Measurements from ENCODE around the gene MEOX1. TPM values are rescaled to one million over a fixed set of nuclear protein-coding genes. Genes with fewer than 3 reads are reported as not detected.

Gene MEOX1
- total and polyA plus RNA-seq, 2 of the 13 experiments (the other 11 are each of a cell fraction or from before 2014, with no cell fraction given): not detected

DNA sequence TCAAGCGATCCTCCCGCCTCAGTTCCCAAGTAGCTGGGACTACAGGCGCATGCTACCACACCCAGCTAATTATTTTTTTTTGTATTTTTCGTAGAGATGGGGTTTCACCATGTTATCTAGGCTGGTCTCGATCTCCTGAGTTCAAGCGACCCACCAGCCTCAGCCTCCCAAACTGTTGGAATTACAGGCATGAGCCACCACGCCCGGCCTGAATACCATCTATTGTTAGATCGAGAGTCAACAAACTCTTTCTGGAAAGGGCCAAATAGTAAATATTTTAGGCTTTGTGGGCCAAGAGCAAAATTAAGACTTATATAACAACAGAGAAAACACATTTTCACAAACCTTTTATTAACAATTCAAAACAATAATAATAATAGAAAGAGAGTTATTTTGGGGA, 41.6 kb downstream of the MEOX1 start (continued):
- TF ChIP-seq SOX6 (IDR thresholded peaks at IDR 0.05) (no peak), SOX6 (CRISPR knock-in tag; IDR thresholded peaks at IDR 0.05) (0 out of 2 replicates have a peak, but pooled peaks have one; percentile 12), SOX5 (CRISPR knock-in tag; IDR thresholded peaks at IDR 0.05; ENCODE audit: borderline replicate concordance) (peak; percentile 61; the same call in 1 of the 2 replicates)
- TF ChIP-seq, protein P1, sequence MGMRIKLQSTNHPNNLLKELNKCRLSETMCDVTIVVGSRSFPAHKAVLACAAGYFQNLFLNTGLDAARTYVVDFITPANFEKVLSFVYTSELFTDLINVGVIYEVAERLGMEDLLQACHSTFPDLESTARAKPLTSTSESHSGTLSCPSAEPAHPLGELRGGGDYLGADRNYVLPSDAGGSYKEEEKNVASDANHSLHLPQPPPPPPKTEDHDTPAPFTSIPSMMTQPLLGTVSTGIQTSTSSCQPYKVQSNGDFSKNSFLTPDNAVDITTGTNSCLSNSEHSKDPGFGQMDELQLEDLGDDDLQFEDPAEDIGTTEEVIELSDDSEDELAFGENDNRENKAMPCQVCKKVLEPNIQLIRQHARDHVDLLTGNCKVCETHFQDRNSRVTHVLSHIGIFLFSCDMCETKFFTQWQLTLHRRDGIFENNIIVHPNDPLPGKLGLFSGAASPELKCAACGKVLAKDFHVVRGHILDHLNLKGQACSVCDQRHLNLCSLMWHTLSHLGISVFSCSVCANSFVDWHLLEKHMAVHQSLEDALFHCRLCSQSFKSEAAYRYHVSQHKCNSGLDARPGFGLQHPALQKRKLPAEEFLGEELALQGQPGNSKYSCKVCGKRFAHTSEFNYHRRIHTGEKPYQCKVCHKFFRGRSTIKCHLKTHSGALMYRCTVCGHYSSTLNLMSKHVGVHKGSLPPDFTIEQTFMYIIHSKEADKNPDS (CRISPR knock-in tag; IDR thresholded peaks at IDR 0.05): no peak

DNA sequence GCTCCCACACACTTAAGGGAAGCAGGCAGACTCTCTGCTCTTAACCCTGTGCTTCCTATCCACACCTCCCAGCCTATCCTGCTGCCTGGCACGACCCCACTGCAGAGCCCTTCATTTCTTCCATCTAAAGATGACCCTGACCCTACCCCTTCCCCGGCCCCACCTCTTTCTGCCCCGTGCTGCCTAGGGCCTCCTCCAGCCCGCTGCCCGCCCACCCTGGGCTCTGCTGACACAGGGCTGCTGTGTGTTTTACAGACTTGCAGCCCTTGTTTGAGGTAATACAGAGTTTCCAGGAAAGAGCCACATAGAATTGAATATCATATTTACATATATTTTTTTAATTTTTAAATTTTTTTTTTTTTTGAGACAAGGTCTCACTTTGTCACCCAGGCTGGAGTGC, 42.0 kb downstream of the MEOX1 start:
- 7% methylated on average over 5 of the region's 5 CpGs for WGBS (ENCODE audit: low lambda C conversion rate)
- intact Hi-C loops (cut with micrococcal nuclease; ENCODE audit: unreplicated experiment): loop anchor here (5.0 kb wide), 1 partner anchor 48 kb away; no protein-coding TSS in a partner anchor
- no peak overlapping the region for H3K27ac ChIP-seq (ENCODE audit: extremely low read length, insufficient read depth, low read length)
- TF ChIP-seq RELA (CRISPR knock-in tag; IDR thresholded peaks at IDR 0.05): no peak
- no peak for TF ChIP-seq ZNF703 (CRISPR knock-in tag; IDR thresholded peaks at IDR 0.05; ENCODE audit: borderline replicate concordance)
- TF ChIP-seq RBM39 (IDR thresholded peaks at IDR 0.05; ENCODE audit: low read depth, low read length, poor library complexity, severe bottlenecking): no peak
- no peak for TF ChIP-seq JUNB (CRISPR knock-in tag; IDR thresholded peaks at IDR 0.05; ENCODE audit: borderline replicate concordance)
- TF ChIP-seq, protein P2, sequence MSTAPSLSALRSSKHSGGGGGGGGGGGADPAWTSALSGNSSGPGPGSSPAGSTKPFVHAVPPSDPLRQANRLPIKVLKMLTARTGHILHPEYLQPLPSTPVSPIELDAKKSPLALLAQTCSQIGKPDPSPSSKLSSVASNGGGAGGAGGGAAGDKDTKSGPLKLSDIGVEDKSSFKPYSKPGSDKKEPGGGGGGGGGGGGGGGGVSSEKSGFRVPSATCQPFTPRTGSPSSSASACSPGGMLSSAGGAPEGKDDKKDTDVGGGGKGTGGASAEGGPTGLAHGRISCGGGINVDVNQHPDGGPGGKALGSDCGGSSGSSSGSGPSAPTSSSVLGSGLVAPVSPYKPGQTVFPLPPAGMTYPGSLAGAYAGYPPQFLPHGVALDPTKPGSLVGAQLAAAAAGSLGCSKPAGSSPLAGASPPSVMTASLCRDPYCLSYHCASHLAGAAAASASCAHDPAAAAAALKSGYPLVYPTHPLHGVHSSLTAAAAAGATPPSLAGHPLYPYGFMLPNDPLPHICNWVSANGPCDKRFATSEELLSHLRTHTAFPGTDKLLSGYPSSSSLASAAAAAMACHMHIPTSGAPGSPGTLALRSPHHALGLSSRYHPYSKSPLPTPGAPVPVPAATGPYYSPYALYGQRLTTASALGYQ (CRISPR knock-in tag; IDR thresholded peaks at IDR 0.05): no peak
- no peak for TF ChIP-seq ZNF496 (CRISPR knock-in tag; IDR thresholded peaks at IDR 0.05; ENCODE audit: insufficient replicate concordance)
- TF ChIP-seq RFXANK (CRISPR knock-in tag; IDR thresholded peaks at IDR 0.05): no peak
- TF ChIP-seq ZNF567 (CRISPR knock-in tag; IDR thresholded peaks at IDR 0.05; ENCODE audit: borderline replicate concordance): no peak
- no peak for TF ChIP-seq ZNF354B (CRISPR knock-in tag; IDR thresholded peaks at IDR 0.05)
- no peak for TF ChIP-seq HNRNPLL (IDR thresholded peaks at IDR 0.05; ENCODE audit: low read depth, low read length, poor library complexity, severe bottlenecking)
- TF ChIP-seq AKAP8 (CRISPR knock-in tag; IDR thresholded peaks at IDR 0.05): no peak
- TF ChIP-seq POLR2AphosphoS2 (IDR thresholded peaks at IDR 0.05; ENCODE audit: low read depth, low read length): no peak
- TF ChIP-seq, protein P3, sequence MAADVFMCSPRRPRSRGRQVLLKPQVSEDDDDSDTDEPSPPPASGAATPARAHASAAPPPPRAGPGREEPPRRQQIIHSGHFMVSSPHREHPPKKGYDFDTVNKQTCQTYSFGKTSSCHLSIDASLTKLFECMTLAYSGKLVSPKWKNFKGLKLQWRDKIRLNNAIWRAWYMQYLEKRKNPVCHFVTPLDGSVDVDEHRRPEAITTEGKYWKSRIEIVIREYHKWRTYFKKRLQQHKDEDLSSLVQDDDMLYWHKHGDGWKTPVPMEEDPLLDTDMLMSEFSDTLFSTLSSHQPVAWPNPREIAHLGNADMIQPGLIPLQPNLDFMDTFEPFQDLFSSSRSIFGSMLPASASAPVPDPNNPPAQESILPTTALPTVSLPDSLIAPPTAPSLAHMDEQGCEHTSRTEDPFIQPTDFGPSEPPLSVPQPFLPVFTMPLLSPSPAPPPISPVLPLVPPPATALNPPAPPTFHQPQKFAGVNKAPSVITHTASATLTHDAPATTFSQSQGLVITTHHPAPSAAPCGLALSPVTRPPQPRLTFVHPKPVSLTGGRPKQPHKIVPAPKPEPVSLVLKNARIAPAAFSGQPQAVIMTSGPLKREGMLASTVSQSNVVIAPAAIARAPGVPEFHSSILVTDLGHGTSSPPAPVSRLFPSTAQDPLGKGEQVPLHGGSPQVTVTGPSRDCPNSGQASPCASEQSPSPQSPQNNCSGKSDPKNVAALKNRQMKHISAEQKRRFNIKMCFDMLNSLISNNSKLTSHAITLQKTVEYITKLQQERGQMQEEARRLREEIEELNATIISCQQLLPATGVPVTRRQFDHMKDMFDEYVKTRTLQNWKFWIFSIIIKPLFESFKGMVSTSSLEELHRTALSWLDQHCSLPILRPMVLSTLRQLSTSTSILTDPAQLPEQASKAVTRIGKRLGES (CRISPR knock-in tag; IDR thresholded peaks at IDR 0.05; ENCODE audit: borderline replicate concordance): no peak
- no peak overlapping the region for H3K9ac ChIP-seq (ENCODE audit: insufficient read depth, low read depth, low read length)
- H3K4me2 ChIP-seq (ENCODE audit: low read depth, low read length): no peak overlapping the region
- ChIA-PET CTCF (ENCODE audit: low intra/inter-chr PET ratio, low total read pairs) (no interaction called here), POLR2A (interaction anchor here (1.5 kb wide), 1 partner anchor 15 kb away, joined by 3 read pairs; no protein-coding TSS in a partner anchor)
- no peaks in the 10 kb centered on the region for H3K79me2 ChIP-seq (ENCODE audit: insufficient read depth, low read length)
- in situ Hi-C loops (cut with HindIII; ENCODE audit: extremely low pct_ligation_motif_present, low pct_unique_long_range_greater_than_20kb): no loop called here
- no TSS peak for BruUV-seq (replicated peaks)
- H3K4me1 ChIP-seq (ENCODE audit: insufficient read depth, low read length): peaks cover 31% of the 10 kb centered on the region
- no peaks in the 10 kb centered on the region for H3K36me3 ChIP-seq (replicated peaks in 1 of 2; ENCODE audit: control insufficient read depth in 1 of 2, insufficient read depth in 2 of 2, low read length in 2 of 2)
- H2AFZ ChIP-seq (ENCODE audit: low read length): no peak overlapping the region
- DNase-seq (ENCODE audit: low spot score): no peak
- no peak for FAIRE-seq
- no peak overlapping the region for H3K4me3 ChIP-seq (replicated peaks in 1 of 3; ENCODE audit: insufficient read depth in 1 of 3, low read depth in 2 of 3, low read length in 3 of 3)
- ATAC-seq: peak; percentile 33
- H3K27me3 ChIP-seq (ENCODE audit: control insufficient read depth in 1 of 2, insufficient read depth in 2 of 2, low read length in 2 of 2): peaks cover under 1 to 12% of the 10 kb centered on the region in 2 experiments; a peak in 2 of 5 replicates
- no peaks in the 10 kb centered on the region for H4K20me1 ChIP-seq (ENCODE audit: insufficient read depth, low read length)
- no peaks in the 10 kb centered on the region for H3K9me3 ChIP-seq (ENCODE audit: low read length)
